ENCODE measurements around the gene ACTMAP.

Gene ACTMAP

GRCh38 chr19:40776932-40777644, 26.8 kb upstream of the ACTMAP start:
- Histone ChIP-seq H3K27me3 (ENCODE audit: insufficient read depth, low read length, poor library complexity, severe bottlenecking) (no peaks in the 10 kb centered on the region), H3K9ac (ENCODE audit: low read depth, low read length, poor library complexity, severe bottlenecking) (peak overlapping the region; percentile 92), H3F3A (ENCODE audit: low read depth) (peaks cover 9% of the 10 kb centered on the region), H3K4me3 (ENCODE audit: low read length, poor library complexity, severe bottlenecking) (peak overlapping the region; percentile 81), H2AFZ (ENCODE audit: low read length) (peak overlapping the region; percentile 71), H4K20me1 (ENCODE audit: insufficient read depth, low read length, poor library complexity, severe bottlenecking) (no peaks in the 10 kb centered on the region), H3K9me3 (ENCODE audit: insufficient read depth, low read depth, low read length) (no peaks in the 10 kb centered on the region), H3K4me1 (ENCODE audit: insufficient read depth, low read length, poor library complexity, severe bottlenecking) (peaks cover 25% of the 10 kb centered on the region), H3K79me2 (ENCODE audit: insufficient read depth, low read length) (no peaks in the 10 kb centered on the region; the same call in 1 of the 2 replicates), H3K36me3 (ENCODE audit: insufficient read depth, low read length) (no peaks in the 10 kb centered on the region), H3K9me2 (replicated peaks; ENCODE audit: low read depth, low read length) (no peaks in the 10 kb centered on the region), H3K4me2 (ENCODE audit: low read depth, low read length, poor library complexity, severe bottlenecking) (peak overlapping the region; percentile 93)
- TF ChIP-seq EZH2phosphoT487 (IDR thresholded peaks at IDR 0.05; ENCODE audit: borderline replicate concordance) (no peak), CTCF (conservative IDR thresholded peaks at IDR 0.05; ENCODE audit: low read length) (no peak)

GRCh38 chr19:40776364-40776763, 26.1 kb upstream of the ACTMAP start:
- Histone ChIP-seq H3K9ac (ENCODE audit: low read depth, low read length, poor library complexity, severe bottlenecking) (peak overlapping the region; percentile 51), H3K4me2 (ENCODE audit: low read depth, low read length, poor library complexity, severe bottlenecking) (peak overlapping the region; percentile 93), H3F3A (ENCODE audit: low read depth) (peaks cover 9% of the 10 kb centered on the region), H2AFZ (ENCODE audit: low read length) (no peak overlapping the region), H3K4me3 (ENCODE audit: low read length, poor library complexity, severe bottlenecking) (peak overlapping the region; percentile 81), H3K79me2 (ENCODE audit: insufficient read depth, low read length) (no peaks in the 10 kb centered on the region; the same call in 1 of the 2 replicates), H3K4me1 (ENCODE audit: insufficient read depth, low read length, poor library complexity, severe bottlenecking) (peaks cover 25% of the 10 kb centered on the region), H3K27me3 (ENCODE audit: insufficient read depth, low read length, poor library complexity, severe bottlenecking) (no peaks in the 10 kb centered on the region), H3K9me3 (ENCODE audit: insufficient read depth, low read depth, low read length) (no peaks in the 10 kb centered on the region), H3K9me2 (replicated peaks; ENCODE audit: low read depth, low read length) (no peaks in the 10 kb centered on the region), H4K20me1 (ENCODE audit: insufficient read depth, low read length, poor library complexity, severe bottlenecking) (no peaks in the 10 kb centered on the region), H3K36me3 (ENCODE audit: insufficient read depth, low read length) (no peaks in the 10 kb centered on the region)
- TF ChIP-seq CTCF (conservative IDR thresholded peaks at IDR 0.05; ENCODE audit: low read length), result no peak
- no peak for TF ChIP-seq EZH2phosphoT487 (IDR thresholded peaks at IDR 0.05; ENCODE audit: borderline replicate concordance)

- H3K27me3 ChIP-seq (ENCODE audit: insufficient read depth, low read length, poor library complexity, severe bottlenecking), result no peaks in the 10 kb centered on the region
- H3K9ac ChIP-seq (ENCODE audit: low read depth, low read length, poor library complexity, severe bottlenecking), result no peak overlapping the region
- H2AFZ ChIP-seq (ENCODE audit: low read length), result no peak overlapping the region
- H4K20me1 ChIP-seq (ENCODE audit: insufficient read depth, low read length, poor library complexity, severe bottlenecking), result no peaks in the 10 kb centered on the region
- peaks cover 28% of the 10 kb centered on the region for H3K4me1 ChIP-seq (ENCODE audit: insufficient read depth, low read length, poor library complexity, severe bottlenecking)
- no peak overlapping the region for H3K4me2 ChIP-seq (ENCODE audit: low read depth, low read length, poor library complexity, severe bottlenecking)
- H3K4me3 ChIP-seq (ENCODE audit: low read length, poor library complexity, severe bottlenecking), result no peak overlapping the region
- TF ChIP-seq CTCF (conservative IDR thresholded peaks at IDR 0.05; ENCODE audit: low read length), result no peak
- TF ChIP-seq EZH2phosphoT487 (IDR thresholded peaks at IDR 0.05; ENCODE audit: borderline replicate concordance), result no peak
- H3K79me2 ChIP-seq (ENCODE audit: insufficient read depth, low read length), result no peaks in the 10 kb centered on the region; the same call in 1 of the 2 replicates
- no peaks in the 10 kb centered on the region for H3K9me2 ChIP-seq (replicated peaks; ENCODE audit: low read depth, low read length)
- no peaks in the 10 kb centered on the region for H3K9me3 ChIP-seq (ENCODE audit: insufficient read depth, low read depth, low read length)
- peaks cover 12% of the 10 kb centered on the region for H3F3A ChIP-seq (ENCODE audit: low read depth)
- no peaks in the 10 kb centered on the region for H3K36me3 ChIP-seq (ENCODE audit: insufficient read depth, low read length)
These were observed 25.4 kb upstream of the ACTMAP start for GRCh38 chr19:40775632-40776022.

Data from Loucy (cell line).